Uterus (tissue), 2 donors: ENCODE data around the gene CCDC47.

Experiments used
- CTCF ChIP-seq, 4 experiments: fragments of 200-600 bp in 2 of 4; fragments of 450-650 bp in 2 of 4; sonication (generic) in 2 of 4; IDR thresholded peaks; one replicate each; pipeline ENCODE4 v1.5.1; 2016 to 2019; ENCODE audit warnings: antibody characterized with exemption in 4 of 4, mild to moderate bottlenecking in 2 of 4, moderate library complexity in 1 of 4
- POLR2A ChIP-seq, 2 donors: fragments of 450-650 bp; IDR thresholded peaks; one replicate each; pipeline ENCODE4 v1.6.1; 2016; ENCODE audit warnings: antibody characterized with exemption in 2 of 2, mild to moderate bottlenecking in 1 of 2, moderate library complexity in 1 of 2

DNA sequence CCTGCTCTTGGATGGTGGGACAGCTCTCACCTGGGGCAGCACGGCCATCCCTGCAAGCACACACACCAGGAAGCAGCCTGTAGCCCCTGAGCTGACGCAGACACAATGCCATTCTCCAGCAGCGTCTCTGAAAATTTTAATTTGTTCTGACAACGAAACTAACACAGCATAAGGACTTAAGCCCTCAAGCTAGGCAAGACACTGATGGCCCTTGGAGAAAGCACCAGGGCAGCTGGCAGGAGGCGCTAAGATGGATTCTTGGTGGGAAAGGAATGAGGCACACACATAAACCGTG is 70.7 kb downstream of the CCDC47 start:
- TF ChIP-seq POLR2A (IDR thresholded peaks at IDR 0.05) (no peak), CTCF (IDR thresholded peaks at IDR 0.05) (no peak)
